Measurements from ENCODE around the gene RAPGEF1.

DNA sequence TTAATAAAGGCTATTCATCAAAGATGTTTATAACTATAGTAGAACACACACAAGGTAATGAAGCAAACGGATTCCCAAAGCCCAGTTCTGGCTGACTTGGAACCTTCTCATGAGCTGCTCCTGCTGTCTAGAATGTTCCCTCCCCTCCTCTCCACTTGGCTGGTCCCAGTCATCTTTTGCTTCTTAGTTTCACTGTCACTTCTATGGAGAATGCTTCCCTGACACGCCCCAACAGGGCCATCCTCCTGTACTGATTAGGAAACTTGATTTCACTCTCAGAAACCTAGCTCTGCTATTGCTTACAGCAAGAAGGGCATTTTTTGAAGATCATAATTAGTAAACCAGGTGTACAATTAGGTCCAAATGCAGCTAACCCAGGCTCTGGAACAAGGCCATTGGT is 3.2 kb upstream of the RAPGEF1 start:
- TF ChIP-seq, protein P1, sequence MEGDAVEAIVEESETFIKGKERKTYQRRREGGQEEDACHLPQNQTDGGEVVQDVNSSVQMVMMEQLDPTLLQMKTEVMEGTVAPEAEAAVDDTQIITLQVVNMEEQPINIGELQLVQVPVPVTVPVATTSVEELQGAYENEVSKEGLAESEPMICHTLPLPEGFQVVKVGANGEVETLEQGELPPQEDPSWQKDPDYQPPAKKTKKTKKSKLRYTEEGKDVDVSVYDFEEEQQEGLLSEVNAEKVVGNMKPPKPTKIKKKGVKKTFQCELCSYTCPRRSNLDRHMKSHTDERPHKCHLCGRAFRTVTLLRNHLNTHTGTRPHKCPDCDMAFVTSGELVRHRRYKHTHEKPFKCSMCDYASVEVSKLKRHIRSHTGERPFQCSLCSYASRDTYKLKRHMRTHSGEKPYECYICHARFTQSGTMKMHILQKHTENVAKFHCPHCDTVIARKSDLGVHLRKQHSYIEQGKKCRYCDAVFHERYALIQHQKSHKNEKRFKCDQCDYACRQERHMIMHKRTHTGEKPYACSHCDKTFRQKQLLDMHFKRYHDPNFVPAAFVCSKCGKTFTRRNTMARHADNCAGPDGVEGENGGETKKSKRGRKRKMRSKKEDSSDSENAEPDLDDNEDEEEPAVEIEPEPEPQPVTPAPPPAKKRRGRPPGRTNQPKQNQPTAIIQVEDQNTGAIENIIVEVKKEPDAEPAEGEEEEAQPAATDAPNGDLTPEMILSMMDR (conservative IDR thresholded peaks at IDR 0.05; ENCODE audit: low read length): no peak
- no peak for TF ChIP-seq EZH2phosphoT487 (IDR thresholded peaks at IDR 0.05; ENCODE audit: borderline replicate concordance, low read depth, low read length)
